A549 (cell line): Measurements from ENCODE around the gene TMEM140. TPM values are rescaled to one million over a fixed set of nuclear protein-coding genes. Genes with fewer than 3 reads are reported as not detected.

ENCODE experiments used
- ATAC-seq, 2 experiments: fragments of 200-7000 bp in 1 of 2; fragments of >200 bp in 1 of 2; cut with Nextera tagmentation in 1 of 2; cut with Tn5 transposase in 1 of 2; 3 replicates each; pipeline versions ENCODE4 v1.8.0 to v1.9.1; 2018 to 2020; ENCODE audit warnings: mild to moderate bottlenecking in 1 of 2, moderate library complexity in 1 of 2
- CTCF ChIA-PET: fragments of 300-600 bp; sonication (Branson Sonifier 250); formaldehyde crosslinking; extraction: SDS; loops from one replicate; lab custom pipeline; 2021; ENCODE audit warnings: antibody characterized with exemption, inconsistent platforms; lab: Yijun Ruan, JAX
- POLR2A ChIA-PET: fragments of 350-600 bp; formaldehyde crosslinking; extraction: SDS; loops from one replicate; lab custom pipeline; 2021; ENCODE audit warnings: antibody characterized with exemption, inconsistent platforms; lab: Yijun Ruan, JAX
- DNase-seq, 2 experiments: peaks; one replicate each; pipeline versions ENCODE4 v3.0.0 to v3.0.0-alpha.2; 2011 to 2016; ENCODE audit warnings: low read depth in 1 of 2, low spot score in 1 of 2
- FAIRE-seq: peaks from 2 replicates; lab custom pipeline; 2011; peaks lifted over from hg19 to GRCh38; lab: Jason Lieb, UNC
- H3K27ac ChIP-seq, 2 experiments: fragments of >200 bp; sonication (Bioruptor Twin); formaldehyde crosslinking; 3 replicates each; pipeline ENCODE4 v1.5.1; 2016 to 2017
- H3K4me1 ChIP-seq: fragments of >200 bp; sonication (Bioruptor Twin); formaldehyde crosslinking; 3 replicates; pipeline ENCODE4 v1.6.1; 2016
- H3K4me2 ChIP-seq: fragments of >200 bp; sonication (Bioruptor Twin); formaldehyde crosslinking; 3 replicates; pipeline ENCODE4 v1.6.1; 2016
- H3K4me3 ChIP-seq: fragments of >200 bp; sonication (Bioruptor Twin); formaldehyde crosslinking; 3 replicates; pipeline ENCODE4 v1.5.1; 2016
- H3K9me3 ChIP-seq: fragments of >200 bp; sonication (Bioruptor Twin); formaldehyde crosslinking; 3 replicates; pipeline ENCODE4 v1.6.1; 2016
- CEBPB ChIP-seq, 2 experiments: fragments of >200 bp in 1 of 2; sonication (Bioruptor Twin) in 1 of 2; formaldehyde crosslinking in 1 of 2; IDR thresholded peaks; 2 replicates each; pipeline ENCODE4 v1.6.1; 2012 to 2016
- CHD2 ChIP-seq: fragments of 150-350 bp; IDR thresholded peaks from 2 replicates; pipeline ENCODE4 v1.6.1; 2014; ENCODE audit warnings: low read length; ENCODE audit not compliant: partially characterized antibody
- CHD4 ChIP-seq: fragments of 200-600 bp; sonication (generic); IDR thresholded peaks from 2 replicates; pipeline ENCODE4 v1.6.1; 2016; ENCODE audit warnings: antibody characterized with exemption, mild to moderate bottlenecking, borderline replicate concordance
- CTCF ChIP-seq: fragments of >200 bp; sonication (Bioruptor Twin); formaldehyde crosslinking; IDR thresholded peaks from 3 replicates; pipeline ENCODE4 v1.5.1; 2016
- E2F6 ChIP-seq: IDR thresholded peaks from 2 replicates; pipeline ENCODE4 v1.6.1; 2012; ENCODE audit warnings: low read depth, borderline replicate concordance
- EHF ChIP-seq: fragments of 250-450 bp; sonication (Bioruptor Pico); IDR thresholded peaks from 2 replicates; pipeline ENCODE4 v1.5.0; 2020; ENCODE audit warnings: mild to moderate bottlenecking
- ELK1 ChIP-seq: fragments of 150-350 bp; IDR thresholded peaks from 2 replicates; pipeline ENCODE4 v1.6.1; 2014; ENCODE audit warnings: low read depth, mild to moderate bottlenecking, low read length
- EP300 ChIP-seq, 2 experiments: fragments of >200 bp; sonication (Bioruptor Twin); formaldehyde crosslinking; IDR thresholded peaks; 2 replicates in 1 of 2; 3 replicates in 1 of 2; pipeline ENCODE4 v1.6.1; 2016 to 2017
- FOSL2 ChIP-seq, 2 experiments: fragments of 450-650 bp in 1 of 2; fragments of >200 bp in 1 of 2; sonication (Bioruptor Twin) in 1 of 2; formaldehyde crosslinking; IDR thresholded peaks; 2 replicates each; pipeline versions ENCODE4 v1.5.0 to v1.6.1; 2016 to 2020; ENCODE audit warnings: mild to moderate bottlenecking in 1 of 2, moderate library complexity in 1 of 2
- FOXS1 ChIP-seq: fragments of 250-450 bp; sonication (Bioruptor Pico); IDR thresholded peaks from 2 replicates; pipeline ENCODE4 v1.5.0; 2020; ENCODE audit warnings: mild to moderate bottlenecking, moderate library complexity
- GATA3 ChIP-seq: IDR thresholded peaks from 2 replicates; pipeline ENCODE4 v1.6.1; 2012; ENCODE audit warnings: borderline replicate concordance
- HMGXB4 ChIP-seq: fragments of 250-450 bp; sonication (Bioruptor Pico); IDR thresholded peaks from 2 replicates; pipeline ENCODE4 v1.5.0; 2021; ENCODE audit warnings: mild to moderate bottlenecking, moderate library complexity, borderline replicate concordance
- HOXB13 ChIP-seq: fragments of 250-450 bp; sonication (Bioruptor Pico); IDR thresholded peaks from 2 replicates; pipeline ENCODE4 v1.5.0; 2020; ENCODE audit warnings: low read depth, mild to moderate bottlenecking, moderate library complexity
- HOXB5 ChIP-seq: fragments of 250-450 bp; sonication (Bioruptor Pico); IDR thresholded peaks from 2 replicates; pipeline ENCODE4 v1.5.0; 2020; ENCODE audit warnings: mild to moderate bottlenecking, moderate library complexity
- KDM5A ChIP-seq: fragments of 200-600 bp; sonication (generic); IDR thresholded peaks from 2 replicates; pipeline ENCODE4 v1.6.1; 2016; ENCODE audit warnings: antibody characterized with exemption, mild to moderate bottlenecking
- MYC ChIP-seq: IDR thresholded peaks from 2 replicates; pipeline ENCODE4 v1.6.1; 2012; ENCODE audit warnings: mild to moderate bottlenecking, inconsistent platforms, low read length, improper control_type of control experiment, borderline replicate concordance
- NR3C1 ChIP-seq: fragments of >200 bp; sonication (Bioruptor Twin); formaldehyde crosslinking; IDR thresholded peaks from 3 replicates; pipeline ENCODE4 v1.6.1; 2017
- PBX3 ChIP-seq: IDR thresholded peaks from 2 replicates; pipeline ENCODE4 v1.6.1; 2012
- POLR2A ChIP-seq: IDR thresholded peaks from 2 replicates; pipeline ENCODE4 v1.6.1; 2012; ENCODE audit warnings: mild to moderate bottlenecking, low read length
- POLR2AphosphoS2 ChIP-seq: conservative IDR thresholded peaks from 2 replicates; pipeline ENCODE4 v1.6.1; 2012; ENCODE audit warnings: low read length, improper control_type of control experiment, inconsistent platforms
- RAD21 ChIP-seq, 2 experiments: fragments of >200 bp in 1 of 2; sonication (Bioruptor Twin) in 1 of 2; formaldehyde crosslinking in 1 of 2; IDR thresholded peaks in 1 of 2; conservative IDR thresholded peaks in 1 of 2; 2 replicates in 1 of 2; 3 replicates in 1 of 2; pipeline ENCODE4 v1.6.1; 2012 to 2018; ENCODE audit warnings: inconsistent platforms in 1 of 2
- REST ChIP-seq: fragments of 200-600 bp; sonication (generic); IDR thresholded peaks from 2 replicates; pipeline ENCODE4 v1.6.1; 2016; ENCODE audit warnings: antibody characterized with exemption, mild to moderate bottlenecking, moderate library complexity
- RFX5 ChIP-seq: fragments of 450-650 bp; IDR thresholded peaks from 2 replicates; pipeline ENCODE4 v1.7.1; 2014; ENCODE audit warnings: antibody characterized with exemption, mild to moderate bottlenecking, moderate library complexity
- SMC3 ChIP-seq: fragments of >200 bp; sonication (Bioruptor Twin); formaldehyde crosslinking; IDR thresholded peaks from 3 replicates; pipeline ENCODE4 v1.6.1; 2018; ENCODE audit warnings: inconsistent platforms
- WGBS: methylation state at CpG from one replicate; pipeline ENCODE4 v1.1.6; 2017; ENCODE audit errors: missing lambda C conversion rate; 5-methylcytosine and 5-hydroxymethylcytosine counted together
- polyA plus RNA-seq, 4 experiments: library from polyadenylated mRNA; depleted of rRNA in 3 of 4; stranded (reverse); fragments of >200 nt; fragmentation: RNase III in 1 of 4; extraction: RNeasy Plus Mini Kit Qiagen cat#74134 plus additional on column Dnase treatment in 1 of 4; gene quantifications; 2 replicates in 3 of 4; 3 replicates in 1 of 4; pipeline ENCODE4 v1.2.3, GENCODE V29; 2011 to 2017

Gene TMEM140
- polyA plus RNA-seq, 2 of the 4 experiments (the other 2 are of a cell fraction), result 0.72 to 0.87 TPM

GRCh38 chr7:135151533-135151932 is 3.7 kb downstream of the TMEM140 start:
- POLR2A ChIA-PET, result no interaction called here
- peaks cover 14% of the 10 kb centered on the region for H3K9me3 ChIP-seq
- DNase-seq, result no peak
- CTCF ChIA-PET, result interaction anchor here (0.8 to 2.0 kb wide), 4 partner anchors 9 to 491 kb away, joined by 3 to 5 read pairs (median 4); partner anchors contain the start of gene CYREN
- no peak for FAIRE-seq
- TF ChIP-seq HOXB13, result no peak
- no peak for TF ChIP-seq ELK1
- no peak for TF ChIP-seq FOXS1
- TF ChIP-seq PBX3, result no peak
- TF ChIP-seq HOXB5 (CRISPR knock-in tag), result no peak
- TF ChIP-seq EHF (CRISPR knock-in tag), result no peak
- TF ChIP-seq EP300 (IDR thresholded peaks at IDR 0.05), result no peak
- TF ChIP-seq E2F6, result no peak
- TF ChIP-seq RAD21 (conservative IDR thresholded peaks at IDR 0.05 in 1 of 2, IDR thresholded peaks at IDR 0.05 in 1 of 2), result no peak
- no peak for TF ChIP-seq FOSL2 (IDR thresholded peaks at IDR 0.05)
- no peak for TF ChIP-seq FOSL2 (CRISPR knock-in tag; IDR thresholded peaks at IDR 0.05)
- TF ChIP-seq SMC3, result no peak
- TF ChIP-seq GATA3, result no peak
- no peak for TF ChIP-seq POLR2AphosphoS2
- no peak for TF ChIP-seq CHD2
- TF ChIP-seq RFX5, result no peak
- TF ChIP-seq MYC, result no peak
- TF ChIP-seq CEBPB (IDR thresholded peaks at IDR 0.05), result no peak
- TF ChIP-seq POLR2A, result no peak
- TF ChIP-seq CTCF, result no peak
- H3K4me1 ChIP-seq, result peaks cover 16% of the 10 kb centered on the region
- no peak for ATAC-seq
- no peak overlapping the region for H3K27ac ChIP-seq
- 75% methylated on average over 6 of the region's 6 CpGs for WGBS
- no peak overlapping the region for H3K4me3 ChIP-seq
- H3K4me2 ChIP-seq, result no peak overlapping the region

DNA sequence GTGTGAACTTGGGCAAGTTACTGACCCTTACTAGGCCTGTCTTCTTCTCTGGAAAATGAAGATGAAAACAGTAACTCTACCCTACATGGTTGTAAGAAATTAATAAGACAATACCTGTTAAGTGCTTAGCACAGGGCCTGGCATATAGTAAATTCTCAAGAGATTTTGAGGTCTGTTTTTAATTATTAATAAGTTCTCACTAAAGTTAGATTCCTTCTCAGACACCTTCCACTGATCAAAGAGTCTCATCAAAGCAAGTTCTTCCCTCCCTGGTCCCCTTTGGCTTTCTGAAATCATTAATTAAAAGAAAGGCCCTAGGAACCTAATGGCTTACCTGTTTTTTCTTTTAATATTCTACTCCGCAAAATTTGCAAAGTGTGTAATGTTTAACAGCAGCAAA is 4.6 kb downstream of the TMEM140 start:
- no peak for DNase-seq
- Histone ChIP-seq H3K9me3 (peaks cover 21% of the 10 kb centered on the region), H3K27ac (no peak overlapping the region), H3K4me2 (no peak overlapping the region), H3K4me3 (no peak overlapping the region), H3K4me1 (peaks cover 12% of the 10 kb centered on the region)
- no peak for ATAC-seq
- ChIA-PET POLR2A (no interaction called here), CTCF (no interaction called here)
- 94% methylated on average over 1 of the region's 1 CpG for whole genome bisulfite sequencing
- no peak for FAIRE-seq
- TF ChIP-seq REST, result no peak
- no peak for TF ChIP-seq NR3C1
- TF ChIP-seq CHD4, result no peak
- TF ChIP-seq PBX3, result no peak
- no peak for TF ChIP-seq RAD21 (conservative IDR thresholded peaks at IDR 0.05 in 1 of 2, IDR thresholded peaks at IDR 0.05 in 1 of 2)
- no peak for TF ChIP-seq KDM5A
- no peak for TF ChIP-seq MYC
- TF ChIP-seq ELK1, result no peak
- TF ChIP-seq HMGXB4 (CRISPR knock-in tag), result no peak
